Inferior parietal cortex (tissue), 1 donor: ENCODE measurements around the gene CASP12.

Experiments
- DNase-seq: peaks from one replicate; pipeline ENCODE4 v3.0.0-alpha.2; 2016; ENCODE audit errors: extremely low spot score

The CASP12 gene

DNA sequence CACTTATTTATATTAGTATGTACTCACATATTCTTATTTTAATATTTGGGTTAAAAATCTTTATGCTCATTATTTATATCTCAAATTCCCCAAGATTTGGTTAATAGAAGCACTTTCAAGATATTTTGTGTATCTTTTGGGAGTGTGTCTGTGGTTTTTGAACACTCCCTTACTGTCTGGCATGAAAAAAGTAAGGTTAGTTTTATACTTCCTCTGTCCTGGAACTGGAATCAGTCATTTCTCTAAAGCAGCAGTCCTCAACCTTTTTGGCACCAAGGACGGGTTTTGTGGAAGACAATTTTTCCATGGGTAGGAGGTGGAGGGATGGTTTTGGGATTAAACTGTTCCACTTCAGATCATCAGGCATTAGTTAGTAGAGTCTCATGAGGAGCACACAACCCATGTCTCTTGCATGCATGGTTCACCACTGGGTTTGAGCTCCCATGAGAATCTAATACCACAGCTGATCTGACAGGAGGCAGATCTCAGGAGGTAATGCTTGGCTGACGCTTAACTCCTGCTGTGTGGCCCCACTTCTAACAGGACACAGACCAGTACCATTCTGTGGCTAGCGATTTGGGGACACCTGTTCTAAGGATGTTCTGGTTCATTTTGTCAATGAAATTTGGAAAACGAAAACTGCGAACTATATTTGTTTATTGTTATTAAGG is 60.2 kb downstream of the CASP12 start:
- DNase-seq, result no peak

DNA sequence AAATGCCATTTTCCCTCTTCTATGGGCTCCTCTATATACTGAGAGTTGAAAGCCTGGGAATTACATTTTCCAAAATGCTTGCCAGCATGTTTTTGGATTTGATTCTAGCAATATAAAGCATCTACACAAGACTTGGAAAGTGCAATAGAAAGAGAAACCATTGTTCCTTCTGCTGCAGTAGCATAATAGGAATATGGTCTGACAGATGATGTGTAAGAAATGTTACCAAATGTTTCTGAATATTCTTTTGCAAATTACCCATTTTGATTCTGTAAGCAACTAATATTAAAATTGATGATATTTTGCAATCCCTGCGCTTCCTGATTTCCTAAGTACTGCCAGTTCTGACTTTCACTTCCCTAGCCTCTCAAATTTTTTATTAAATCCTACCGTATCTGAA is 61.6 kb downstream of the CASP12 start:
- no peak for DNase-seq
